HG02981 (cell line): ENCODE measurements around the gene UBAP2.

Source experiments
- ATAC-seq: cut with Tn5 transposase; IDR thresholded peaks from one replicate; pipeline ENCODE4 v1.9.1; 2021; ENCODE audit warnings: mild to moderate bottlenecking, moderate library complexity; ENCODE audit not compliant: unreplicated experiment

Gene UBAP2

DNA sequence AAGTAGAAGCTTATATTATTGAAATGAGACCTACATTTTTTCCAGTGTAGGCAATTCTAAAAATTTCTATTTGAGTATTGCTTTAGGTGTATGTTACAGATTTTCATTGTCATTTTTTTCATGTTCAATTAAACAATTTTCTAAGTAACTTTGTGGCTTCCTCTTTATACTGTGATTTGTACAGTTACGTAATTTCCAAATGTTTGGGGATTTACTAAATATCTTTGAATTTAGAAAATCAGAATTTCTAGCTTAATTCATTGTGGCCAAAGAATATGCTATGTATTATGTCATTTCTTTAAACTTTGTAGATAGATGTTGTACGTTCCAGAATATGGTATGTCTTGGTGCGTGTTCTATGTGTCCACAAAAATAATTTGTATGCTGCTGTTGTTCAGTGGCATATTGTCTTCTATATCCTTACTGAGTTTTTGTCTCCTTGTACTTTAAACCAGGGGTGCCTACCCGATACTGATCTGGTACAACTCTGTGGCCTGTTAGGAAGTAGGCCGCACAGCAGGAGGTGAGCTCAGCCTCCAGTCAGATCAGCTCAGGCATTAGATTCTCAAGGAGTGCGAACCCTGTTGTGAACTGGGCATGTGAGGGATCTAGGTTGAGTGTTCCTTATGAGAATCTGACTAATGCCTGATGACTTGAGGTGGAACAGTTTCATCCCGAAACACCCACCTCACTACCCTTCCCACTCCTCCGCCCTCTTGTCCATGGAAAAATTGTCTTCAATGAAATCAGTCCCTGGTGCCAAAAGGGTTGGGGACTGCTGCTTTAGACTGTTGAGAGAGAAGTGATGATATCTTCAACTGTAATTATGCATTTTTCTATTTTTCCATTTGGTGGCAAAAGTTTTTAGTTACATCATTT is 168.2 kb downstream of the UBAP2 start:
- ATAC-seq, result no peak

DNA sequence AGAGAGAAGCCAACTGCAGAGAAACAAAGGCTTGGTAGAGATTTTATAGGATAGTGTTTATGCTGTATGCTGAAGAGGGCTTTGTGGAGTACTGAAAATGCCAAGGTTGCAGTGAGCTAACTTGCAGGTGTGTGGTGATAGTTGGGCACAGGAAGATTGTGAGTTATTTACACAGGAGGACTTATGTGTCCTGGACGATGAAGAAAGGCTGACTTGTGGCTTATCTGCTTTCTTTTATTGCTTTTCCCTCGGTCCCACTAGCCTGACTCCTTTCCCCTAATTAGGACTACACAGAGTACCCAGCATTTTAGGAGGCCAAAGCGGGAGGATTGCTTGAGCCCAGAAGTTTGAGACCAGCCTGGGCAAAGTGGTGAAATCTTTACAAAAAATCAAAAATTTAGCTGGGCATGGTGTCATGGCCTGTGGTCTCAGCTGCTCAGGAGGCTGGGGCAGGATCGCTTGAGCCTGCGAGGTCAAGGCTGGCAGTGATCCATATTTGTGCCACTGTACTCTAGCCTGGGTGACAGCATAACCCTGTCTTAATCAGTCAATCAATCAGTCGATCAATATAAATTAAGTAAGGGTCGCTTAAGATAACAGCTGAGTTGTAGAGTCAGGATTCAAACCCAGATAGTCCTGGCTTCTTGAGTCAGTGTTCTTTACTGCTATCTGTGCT is 169.9 kb downstream of the UBAP2 start:
- no peak for ATAC-seq

DNA sequence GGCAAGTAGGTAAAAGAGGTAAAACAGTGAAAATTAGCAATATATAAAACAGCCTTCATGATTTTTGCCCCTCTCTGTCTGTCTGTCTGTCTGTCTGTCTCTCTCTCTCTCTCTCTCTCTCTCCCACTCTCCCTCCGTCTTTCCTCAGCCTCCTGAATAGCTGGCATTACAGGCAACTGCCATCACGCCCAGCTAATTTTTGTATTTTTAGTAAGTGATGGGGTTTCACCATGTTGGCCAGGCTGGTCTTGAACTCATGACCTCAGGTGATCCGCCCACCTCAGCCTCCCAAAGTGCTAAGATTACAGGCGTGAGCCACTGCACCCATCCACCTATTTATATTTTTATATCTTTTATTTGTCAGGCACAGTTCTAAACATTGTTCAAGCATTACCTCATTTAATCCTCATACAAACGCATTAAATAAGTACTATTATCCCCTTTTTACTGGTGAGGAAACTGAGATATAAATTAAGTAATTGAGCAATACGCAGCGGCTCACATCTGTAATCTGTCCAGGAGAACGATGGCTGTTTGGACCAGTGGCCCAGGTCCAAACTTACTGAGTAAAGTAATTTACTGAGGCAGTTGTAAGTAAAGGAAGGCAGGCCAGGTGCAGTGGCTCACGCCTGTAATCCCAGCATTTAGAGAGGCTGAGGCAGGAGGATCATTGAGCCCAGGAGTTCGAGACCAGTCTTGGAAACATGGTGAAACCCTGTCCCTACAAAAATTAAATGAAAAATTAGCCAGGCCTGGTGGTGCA is 170.8 kb downstream of the UBAP2 start:
- no peak for ATAC-seq
